ENCODE data around the gene KAZN.

KAZN gene

DNA sequence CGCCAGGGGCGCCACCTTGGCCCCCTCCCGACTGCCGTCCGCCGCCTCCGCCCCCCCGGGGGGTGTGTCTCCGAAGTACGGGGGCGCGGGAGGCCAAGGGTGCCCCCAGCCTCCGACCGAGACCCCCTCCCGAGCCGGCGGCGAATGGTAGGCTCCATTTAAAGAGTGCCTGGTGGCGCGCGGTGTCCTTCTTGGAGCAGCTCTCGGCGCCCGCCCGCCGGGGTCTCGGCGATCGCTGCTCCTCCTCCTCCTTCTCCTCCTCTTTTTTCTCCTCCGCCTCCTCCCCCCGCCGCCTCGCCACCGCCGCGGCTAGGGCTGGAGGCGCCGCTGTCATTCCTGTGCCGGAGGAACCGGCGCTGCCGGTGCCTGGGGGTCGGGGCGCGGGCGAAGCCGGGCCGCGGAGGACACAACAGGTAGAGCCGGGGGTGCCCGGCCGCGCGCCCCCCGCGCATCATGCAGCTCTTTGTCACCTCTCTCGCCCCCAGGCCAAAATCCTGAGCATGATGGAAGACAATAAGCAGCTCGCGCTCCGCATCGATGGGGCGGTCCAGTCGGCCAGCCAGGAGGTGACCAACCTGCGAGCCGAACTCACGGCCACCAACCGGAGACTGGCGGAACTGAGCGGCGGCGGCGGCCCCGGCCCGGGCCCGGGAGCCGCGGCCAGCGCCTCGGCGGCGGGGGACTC lies at the start of gene KAZN:
KAZN (plus strand) TSS at position 188 of the 685 bp plus-strand sequence.
- H3K4me3 ChIP-seq (ENCODE audit: low read depth, low read length) = peak within 1 kb of the TSS; percentile 54
- TF ChIP-seq, protein P1, sequence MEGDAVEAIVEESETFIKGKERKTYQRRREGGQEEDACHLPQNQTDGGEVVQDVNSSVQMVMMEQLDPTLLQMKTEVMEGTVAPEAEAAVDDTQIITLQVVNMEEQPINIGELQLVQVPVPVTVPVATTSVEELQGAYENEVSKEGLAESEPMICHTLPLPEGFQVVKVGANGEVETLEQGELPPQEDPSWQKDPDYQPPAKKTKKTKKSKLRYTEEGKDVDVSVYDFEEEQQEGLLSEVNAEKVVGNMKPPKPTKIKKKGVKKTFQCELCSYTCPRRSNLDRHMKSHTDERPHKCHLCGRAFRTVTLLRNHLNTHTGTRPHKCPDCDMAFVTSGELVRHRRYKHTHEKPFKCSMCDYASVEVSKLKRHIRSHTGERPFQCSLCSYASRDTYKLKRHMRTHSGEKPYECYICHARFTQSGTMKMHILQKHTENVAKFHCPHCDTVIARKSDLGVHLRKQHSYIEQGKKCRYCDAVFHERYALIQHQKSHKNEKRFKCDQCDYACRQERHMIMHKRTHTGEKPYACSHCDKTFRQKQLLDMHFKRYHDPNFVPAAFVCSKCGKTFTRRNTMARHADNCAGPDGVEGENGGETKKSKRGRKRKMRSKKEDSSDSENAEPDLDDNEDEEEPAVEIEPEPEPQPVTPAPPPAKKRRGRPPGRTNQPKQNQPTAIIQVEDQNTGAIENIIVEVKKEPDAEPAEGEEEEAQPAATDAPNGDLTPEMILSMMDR (IDR thresholded peaks at IDR 0.05; ENCODE audit: borderline replicate concordance, insufficient read depth, low read depth, low read length) = no peak

DNA sequence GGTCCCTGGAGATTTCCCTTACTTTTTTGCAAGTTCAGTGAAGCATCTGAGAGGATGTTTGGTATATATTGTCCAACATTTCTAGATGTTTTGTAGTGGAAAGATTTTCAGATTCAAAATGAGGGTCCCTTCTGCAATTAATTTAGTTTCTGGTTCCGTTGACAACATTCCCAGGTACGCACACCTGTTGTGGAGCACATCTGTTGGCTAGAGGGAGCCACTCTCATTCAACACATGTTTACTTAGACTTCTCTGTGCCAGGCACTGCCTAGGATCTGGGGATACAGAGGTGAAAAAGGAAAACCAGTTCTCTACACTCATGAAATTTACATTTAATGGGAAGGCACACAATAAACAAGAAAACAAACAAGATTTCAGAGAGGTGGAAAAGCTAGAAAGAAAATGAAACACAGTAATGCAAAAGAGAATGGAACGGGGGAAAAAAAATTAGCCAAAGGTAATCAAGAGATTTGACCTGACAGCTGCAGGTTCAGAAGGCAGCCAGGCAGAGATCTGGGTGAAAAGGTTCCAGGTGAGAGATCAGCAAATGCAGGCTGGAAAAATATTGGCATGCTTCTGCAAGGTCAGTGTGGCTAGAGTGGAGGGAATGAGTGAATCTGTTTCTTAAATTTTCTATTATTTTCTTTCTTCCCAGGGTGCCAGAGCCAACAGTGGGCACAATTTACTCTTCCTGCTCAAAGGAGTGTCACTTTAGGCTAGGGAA lies 48.4 kb upstream of the KAZN start:
- TF ChIP-seq, protein P1 (IDR thresholded peaks at IDR 0.05; ENCODE audit: borderline replicate concordance, insufficient read depth, low read depth, low read length) = no peak
- no peak overlapping the region for H3K4me3 ChIP-seq (ENCODE audit: low read depth, low read length)

DNA sequence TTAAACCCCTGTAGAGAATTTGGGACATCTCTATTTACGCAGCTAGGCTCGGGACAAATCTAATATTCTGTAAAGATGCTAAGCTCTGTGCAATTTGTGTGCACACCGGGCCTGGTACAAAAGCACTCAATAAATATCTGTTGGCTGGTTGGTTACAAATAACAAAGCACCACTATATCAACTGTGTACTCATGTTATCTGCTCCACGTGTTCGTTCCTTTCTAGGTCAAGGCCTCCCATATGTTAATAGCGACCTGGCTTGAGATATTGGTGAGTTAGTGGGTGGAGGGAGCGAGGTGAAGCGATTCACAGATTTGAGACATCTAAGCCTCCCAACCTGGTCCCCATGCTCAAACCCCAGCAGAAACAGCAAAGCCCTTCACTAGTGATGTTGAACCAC lies 47.1 kb upstream of the KAZN start:
- no peak overlapping the region for H3K4me3 ChIP-seq (ENCODE audit: low read depth, low read length)

DNA sequence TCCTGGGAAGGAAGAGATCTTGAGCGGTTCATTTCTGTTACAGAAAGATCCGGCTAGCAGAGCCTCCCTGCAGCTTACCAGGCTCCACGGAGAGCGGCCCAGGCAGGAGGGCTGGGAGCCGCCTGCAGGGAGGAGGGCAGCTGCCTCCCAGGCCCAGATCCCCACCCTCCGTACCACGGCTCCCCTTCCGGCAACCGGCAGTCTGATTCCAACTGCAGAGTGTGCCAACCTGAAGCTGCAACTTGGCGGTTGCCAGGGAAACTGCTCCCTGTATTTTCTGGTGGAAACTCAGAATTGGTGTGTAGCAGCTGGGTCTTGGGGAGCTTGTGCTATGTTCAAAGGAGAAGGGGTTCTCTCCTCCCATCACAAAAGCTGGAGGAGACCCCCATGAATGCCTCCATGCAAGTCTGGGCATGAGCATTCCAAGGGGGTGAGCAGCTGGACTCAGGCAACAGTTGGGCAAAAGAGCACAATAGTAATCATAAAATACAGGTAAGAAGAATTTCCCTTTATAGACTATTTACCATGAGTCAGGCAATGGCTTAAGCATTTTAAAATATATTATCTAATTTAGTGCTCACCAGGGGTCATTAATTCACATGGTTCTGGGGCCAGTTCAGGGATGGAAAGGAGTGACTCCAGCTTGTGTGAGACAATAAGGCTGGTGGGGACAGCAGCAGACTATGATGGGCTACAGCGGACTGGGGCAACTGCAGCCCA lies 46.1 kb upstream of the KAZN start:
- TF ChIP-seq, protein P1 (IDR thresholded peaks at IDR 0.05; ENCODE audit: borderline replicate concordance, insufficient read depth, low read depth, low read length) = no peak
- H3K4me3 ChIP-seq (ENCODE audit: low read depth, low read length) = no peak overlapping the region

More for the DNA sequence above, 47.1 kb upstream of the KAZN start:
- TF ChIP-seq, protein P1 (IDR thresholded peaks at IDR 0.05; ENCODE audit: borderline replicate concordance, insufficient read depth, low read depth, low read length) = no peak

DNA sequence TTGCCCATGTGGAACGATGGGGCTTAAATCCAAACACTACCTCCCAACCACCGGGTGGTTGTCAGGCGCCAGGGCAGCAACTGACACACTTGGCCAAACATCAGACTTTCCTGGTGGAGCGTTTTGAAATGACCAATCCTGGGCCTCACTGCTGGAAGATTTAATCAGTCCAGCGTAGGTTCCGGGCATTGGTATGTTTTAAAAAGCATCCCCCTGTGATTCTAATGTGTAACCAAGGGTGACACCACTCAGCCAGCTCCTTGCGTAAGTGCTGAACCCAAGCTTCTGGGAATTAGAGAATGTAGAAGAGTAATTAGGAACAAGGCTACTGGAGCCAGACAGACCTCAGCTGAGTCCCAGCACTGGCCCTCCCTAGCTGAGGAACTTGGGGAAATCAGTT lies 44.8 kb upstream of the KAZN start:
- no peak overlapping the region for H3K4me3 ChIP-seq (ENCODE audit: low read depth, low read length)
- TF ChIP-seq, protein P1 (IDR thresholded peaks at IDR 0.05; ENCODE audit: borderline replicate concordance, insufficient read depth, low read depth, low read length) = no peak

DNA sequence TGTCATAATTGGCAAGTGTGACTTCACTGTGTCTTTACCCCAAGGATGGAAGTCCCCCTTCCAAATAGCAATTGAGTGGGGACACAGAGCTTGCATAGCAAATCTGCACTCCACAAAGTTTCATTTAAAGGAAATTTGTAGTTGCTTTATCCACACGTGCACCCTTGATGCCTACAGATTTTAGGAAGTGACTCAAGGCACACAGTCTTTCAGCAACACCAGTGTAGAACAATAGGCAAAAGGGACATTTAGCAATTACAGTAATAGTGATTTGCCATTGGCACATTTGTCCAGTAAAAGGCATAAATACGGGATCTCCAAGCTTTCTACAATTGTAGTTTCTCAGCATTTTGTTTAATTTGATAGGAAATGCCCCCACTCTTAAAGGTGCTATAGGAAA lies 43.4 kb upstream of the KAZN start:
- TF ChIP-seq, protein P1 (IDR thresholded peaks at IDR 0.05; ENCODE audit: borderline replicate concordance, insufficient read depth, low read depth, low read length) = no peak
- no peak overlapping the region for H3K4me3 ChIP-seq (ENCODE audit: low read depth, low read length)
